ENCODE results near the gene MINDY4. TPM values are rescaled to one million over a fixed set of nuclear protein-coding genes. Genes with fewer than 3 reads are reported as not detected.

The MINDY4 gene
- total RNA-seq, 1 experiment from 2014 or later = 1.8 TPM

DNA sequence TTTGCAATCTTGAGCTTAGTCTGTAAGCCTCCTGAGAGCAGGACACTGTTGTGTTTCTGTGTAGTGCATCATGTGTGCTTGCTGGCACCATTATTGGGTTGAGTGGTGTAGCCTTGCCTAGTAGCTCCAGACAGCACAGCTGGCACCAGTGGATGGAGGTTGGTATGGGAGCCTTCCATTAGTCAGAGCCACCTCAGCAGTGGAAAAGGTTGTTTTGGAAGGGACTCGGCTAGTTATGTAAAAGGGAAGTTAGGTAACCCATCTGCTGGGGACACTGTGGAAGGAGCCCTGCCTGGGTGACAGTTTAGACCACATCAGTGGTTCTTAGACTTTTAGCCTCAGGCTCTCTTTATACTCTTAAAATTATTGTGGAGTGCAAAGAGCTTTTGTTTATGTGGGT lies 16.3 kb downstream of the MINDY4 start (continued):
- no peak for TF ChIP-seq CREB1 (CRISPR knock-in tag; IDR thresholded peaks at IDR 0.05)
- TF ChIP-seq ELF4 (CRISPR knock-in tag; IDR thresholded peaks at IDR 0.05; ENCODE audit: low read depth) = no peak
- TF ChIP-seq, protein P1, sequence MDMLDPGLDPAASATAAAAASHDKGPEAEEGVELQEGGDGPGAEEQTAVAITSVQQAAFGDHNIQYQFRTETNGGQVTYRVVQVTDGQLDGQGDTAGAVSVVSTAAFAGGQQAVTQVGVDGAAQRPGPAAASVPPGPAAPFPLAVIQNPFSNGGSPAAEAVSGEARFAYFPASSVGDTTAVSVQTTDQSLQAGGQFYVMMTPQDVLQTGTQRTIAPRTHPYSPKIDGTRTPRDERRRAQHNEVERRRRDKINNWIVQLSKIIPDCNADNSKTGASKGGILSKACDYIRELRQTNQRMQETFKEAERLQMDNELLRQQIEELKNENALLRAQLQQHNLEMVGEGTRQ (CRISPR knock-in tag; IDR thresholded peaks at IDR 0.05) = no peak
- TF ChIP-seq, protein P2, sequence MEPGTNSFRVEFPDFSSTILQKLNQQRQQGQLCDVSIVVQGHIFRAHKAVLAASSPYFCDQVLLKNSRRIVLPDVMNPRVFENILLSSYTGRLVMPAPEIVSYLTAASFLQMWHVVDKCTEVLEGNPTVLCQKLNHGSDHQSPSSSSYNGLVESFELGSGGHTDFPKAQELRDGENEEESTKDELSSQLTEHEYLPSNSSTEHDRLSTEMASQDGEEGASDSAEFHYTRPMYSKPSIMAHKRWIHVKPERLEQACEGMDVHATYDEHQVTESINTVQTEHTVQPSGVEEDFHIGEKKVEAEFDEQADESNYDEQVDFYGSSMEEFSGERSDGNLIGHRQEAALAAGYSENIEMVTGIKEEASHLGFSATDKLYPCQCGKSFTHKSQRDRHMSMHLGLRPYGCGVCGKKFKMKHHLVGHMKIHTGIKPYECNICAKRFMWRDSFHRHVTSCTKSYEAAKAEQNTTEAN (CRISPR knock-in tag; IDR thresholded peaks at IDR 0.05) = no peak

DNA sequence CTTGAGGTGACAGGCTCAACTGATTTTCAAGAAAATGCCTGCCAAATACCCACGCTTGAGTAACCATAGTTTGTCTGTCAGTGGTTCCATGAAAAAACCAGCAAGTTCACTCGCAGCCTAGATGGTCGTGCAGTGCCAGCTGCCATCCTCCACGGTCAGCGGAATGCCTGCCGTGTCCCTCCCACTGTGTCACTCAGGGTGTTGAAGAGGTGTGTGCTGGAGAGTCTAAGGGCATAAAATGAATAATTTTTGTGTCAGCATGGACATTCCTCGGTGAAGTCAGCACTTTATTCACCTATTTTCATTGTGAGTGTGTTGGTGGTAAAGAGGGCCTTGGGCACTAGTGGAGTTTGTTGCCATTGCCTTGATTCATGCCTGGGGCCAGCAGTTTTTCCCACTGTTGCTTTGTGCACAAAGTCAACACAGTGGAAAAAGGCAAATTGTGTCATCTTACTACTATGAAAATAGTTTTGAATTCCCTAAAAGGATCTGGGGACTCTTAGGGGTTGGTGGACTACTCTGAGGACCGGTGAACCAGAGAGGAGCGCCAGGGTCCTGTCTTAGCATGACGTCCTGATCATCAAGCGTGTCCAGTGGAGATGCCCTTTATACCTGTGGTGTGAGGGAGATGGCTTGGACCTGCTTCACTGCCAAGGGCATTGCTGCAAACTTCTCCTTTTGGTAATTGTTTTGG lies 17.6 kb downstream of the MINDY4 start:
- CTCF ChIA-PET = interaction anchor here (1.7 kb wide), 1 partner anchor 150 kb away, joined by 4 read pairs; no protein-coding TSS in a partner anchor
- Mint-ChIP-seq H3K27ac (no peak overlapping the region), H3K9me3 (no peaks in the 10 kb centered on the region), H3K27me3 (ENCODE audit: low read depth) (no peaks in the 10 kb centered on the region), H3K36me3 (no peaks in the 10 kb centered on the region; the same call in 1 of the 2 replicates), H3K4me1 (peaks cover 7% of the 10 kb centered on the region; the same call in 1 of the 2 replicates), H3K4me3 (no peak overlapping the region)
- POLR2A ChIA-PET = no interaction called here
- ATAC-seq (no peak), DNase-seq (ENCODE audit: low spot score) (no peak)
- TF ChIP-seq JUN (CRISPR knock-in tag; IDR thresholded peaks at IDR 0.05) = no peak
- TF ChIP-seq, protein P3, sequence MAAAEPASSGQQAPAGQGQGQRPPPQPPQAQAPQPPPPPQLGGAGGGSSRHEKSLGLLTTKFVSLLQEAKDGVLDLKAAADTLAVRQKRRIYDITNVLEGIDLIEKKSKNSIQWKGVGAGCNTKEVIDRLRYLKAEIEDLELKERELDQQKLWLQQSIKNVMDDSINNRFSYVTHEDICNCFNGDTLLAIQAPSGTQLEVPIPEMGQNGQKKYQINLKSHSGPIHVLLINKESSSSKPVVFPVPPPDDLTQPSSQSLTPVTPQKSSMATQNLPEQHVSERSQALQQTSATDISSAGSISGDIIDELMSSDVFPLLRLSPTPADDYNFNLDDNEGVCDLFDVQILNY (CRISPR knock-in tag; IDR thresholded peaks at IDR 0.05) = no peak
- TF ChIP-seq PRRX2 (CRISPR knock-in tag; IDR thresholded peaks at IDR 0.05) = no peak
- TF ChIP-seq, protein P4, sequence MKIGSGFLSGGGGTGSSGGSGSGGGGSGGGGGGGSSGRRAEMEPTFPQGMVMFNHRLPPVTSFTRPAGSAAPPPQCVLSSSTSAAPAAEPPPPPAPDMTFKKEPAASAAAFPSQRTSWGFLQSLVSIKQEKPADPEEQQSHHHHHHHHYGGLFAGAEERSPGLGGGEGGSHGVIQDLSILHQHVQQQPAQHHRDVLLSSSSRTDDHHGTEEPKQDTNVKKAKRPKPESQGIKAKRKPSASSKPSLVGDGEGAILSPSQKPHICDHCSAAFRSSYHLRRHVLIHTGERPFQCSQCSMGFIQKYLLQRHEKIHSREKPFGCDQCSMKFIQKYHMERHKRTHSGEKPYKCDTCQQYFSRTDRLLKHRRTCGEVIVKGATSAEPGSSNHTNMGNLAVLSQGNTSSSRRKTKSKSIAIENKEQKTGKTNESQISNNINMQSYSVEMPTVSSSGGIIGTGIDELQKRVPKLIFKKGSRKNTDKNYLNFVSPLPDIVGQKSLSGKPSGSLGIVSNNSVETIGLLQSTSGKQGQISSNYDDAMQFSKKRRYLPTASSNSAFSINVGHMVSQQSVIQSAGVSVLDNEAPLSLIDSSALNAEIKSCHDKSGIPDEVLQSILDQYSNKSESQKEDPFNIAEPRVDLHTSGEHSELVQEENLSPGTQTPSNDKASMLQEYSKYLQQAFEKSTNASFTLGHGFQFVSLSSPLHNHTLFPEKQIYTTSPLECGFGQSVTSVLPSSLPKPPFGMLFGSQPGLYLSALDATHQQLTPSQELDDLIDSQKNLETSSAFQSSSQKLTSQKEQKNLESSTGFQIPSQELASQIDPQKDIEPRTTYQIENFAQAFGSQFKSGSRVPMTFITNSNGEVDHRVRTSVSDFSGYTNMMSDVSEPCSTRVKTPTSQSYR (CRISPR knock-in tag; IDR thresholded peaks at IDR 0.05) = no peak
- no peak for TF ChIP-seq TEAD4 (CRISPR knock-in tag; IDR thresholded peaks at IDR 0.05)
- no peak for TF ChIP-seq ELF4 (CRISPR knock-in tag; IDR thresholded peaks at IDR 0.05; ENCODE audit: low read depth)
- no peak for TF ChIP-seq OVOL2 (CRISPR knock-in tag; IDR thresholded peaks at IDR 0.05; ENCODE audit: borderline replicate concordance)
- no peak for TF ChIP-seq CREB1 (CRISPR knock-in tag; IDR thresholded peaks at IDR 0.05)

DNA sequence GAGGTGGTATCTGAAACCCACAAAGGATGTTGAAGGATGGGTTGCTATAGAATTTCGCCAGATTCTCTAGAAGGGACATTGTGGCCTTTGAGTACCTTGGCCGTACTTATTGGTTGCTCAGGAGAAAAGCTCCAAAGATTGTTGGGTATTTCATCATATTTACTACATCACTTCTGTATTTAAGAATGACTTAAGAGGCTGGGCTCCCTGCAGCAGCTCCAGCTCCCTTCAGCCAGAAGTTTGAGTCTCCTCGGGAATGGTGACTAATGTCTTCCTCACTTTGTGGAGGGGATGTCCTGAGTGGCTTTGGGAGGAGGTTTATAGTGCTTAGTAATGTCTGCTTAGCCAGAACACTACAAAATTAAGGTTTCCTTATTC lies 18.1 kb downstream of the MINDY4 start:
- POLR2A ChIA-PET = no interaction called here
- CTCF ChIA-PET = no interaction called here
- no peaks in the 10 kb centered on the region for H3K9me3 Mint-ChIP-seq
- no peak overlapping the region for H3K4me3 Mint-ChIP-seq
- no peaks in the 10 kb centered on the region for H3K36me3 Mint-ChIP-seq
- no peak overlapping the region for H3K27ac Mint-ChIP-seq
- TF ChIP-seq ATF1 (CRISPR knock-in tag; IDR thresholded peaks at IDR 0.05) (no peak), NFE2L1 (CRISPR knock-in tag; IDR thresholded peaks at IDR 0.05) (no peak), ZNF232 (CRISPR knock-in tag; IDR thresholded peaks at IDR 0.05) (no peak)
- TF ChIP-seq, protein P5, sequence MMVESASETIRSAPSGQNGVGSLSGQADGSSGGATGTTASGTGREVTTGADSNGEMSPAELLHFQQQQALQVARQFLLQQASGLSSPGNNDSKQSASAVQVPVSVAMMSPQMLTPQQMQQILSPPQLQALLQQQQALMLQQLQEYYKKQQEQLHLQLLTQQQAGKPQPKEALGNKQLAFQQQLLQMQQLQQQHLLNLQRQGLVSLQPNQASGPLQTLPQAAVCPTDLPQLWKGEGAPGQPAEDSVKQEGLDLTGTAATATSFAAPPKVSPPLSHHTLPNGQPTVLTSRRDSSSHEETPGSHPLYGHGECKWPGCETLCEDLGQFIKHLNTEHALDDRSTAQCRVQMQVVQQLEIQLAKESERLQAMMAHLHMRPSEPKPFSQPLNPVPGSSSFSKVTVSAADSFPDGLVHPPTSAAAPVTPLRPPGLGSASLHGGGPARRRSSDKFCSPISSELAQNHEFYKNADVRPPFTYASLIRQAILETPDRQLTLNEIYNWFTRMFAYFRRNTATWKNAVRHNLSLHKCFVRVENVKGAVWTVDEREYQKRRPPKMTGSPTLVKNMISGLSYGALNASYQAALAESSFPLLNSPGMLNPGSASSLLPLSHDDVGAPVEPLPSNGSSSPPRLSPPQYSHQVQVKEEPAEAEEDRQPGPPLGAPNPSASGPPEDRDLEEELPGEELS (CRISPR knock-in tag; IDR thresholded peaks at IDR 0.05) = no peak
- TF ChIP-seq, protein P6, sequence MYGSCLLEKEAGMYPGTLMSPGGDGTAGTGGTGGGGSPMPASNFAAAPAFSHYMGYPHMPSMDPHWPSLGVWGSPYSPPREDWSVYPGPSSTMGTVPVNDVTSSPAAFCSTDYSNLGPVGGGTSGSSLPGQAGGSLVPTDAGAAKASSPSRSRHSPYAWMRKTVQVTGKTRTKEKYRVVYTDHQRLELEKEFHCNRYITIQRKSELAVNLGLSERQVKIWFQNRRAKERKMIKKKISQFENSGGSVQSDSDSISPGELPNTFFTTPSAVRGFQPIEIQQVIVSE (CRISPR knock-in tag; IDR thresholded peaks at IDR 0.05; ENCODE audit: borderline replicate concordance) = no peak
- H3K4me1 Mint-ChIP-seq = peaks cover 7% of the 10 kb centered on the region; the same call in 1 of the 2 replicates
- DNase-seq (ENCODE audit: low spot score) = no peak
- ATAC-seq = no peak
- H3K27me3 Mint-ChIP-seq (ENCODE audit: low read depth) = no peaks in the 10 kb centered on the region

Data from WTC11 (cell line).